A673 (cell line): ENCODE data around the gene TAF15.

ENCODE experiments used
- CTCF ChIP-seq: fragments of 300-800, 200-600 bp; sonication (generic); conservative IDR thresholded peaks from 2 replicates; pipeline ENCODE4 v1.5.1; 2017; ENCODE audit warnings: low read depth, mild to moderate bottlenecking, antibody characterized with exemption, low read length, moderate library complexity, mixed read lengths
- EZH2 ChIP-seq: fragments of 200-600 bp; sonication (generic); IDR thresholded peaks from 2 replicates; pipeline ENCODE4 v1.6.1; 2017; ENCODE audit warnings: borderline replicate concordance, low read depth, mild to moderate bottlenecking, mixed read lengths, antibody characterized with exemption, low read length; ENCODE audit not compliant: poor library complexity, severe bottlenecking

DNA sequence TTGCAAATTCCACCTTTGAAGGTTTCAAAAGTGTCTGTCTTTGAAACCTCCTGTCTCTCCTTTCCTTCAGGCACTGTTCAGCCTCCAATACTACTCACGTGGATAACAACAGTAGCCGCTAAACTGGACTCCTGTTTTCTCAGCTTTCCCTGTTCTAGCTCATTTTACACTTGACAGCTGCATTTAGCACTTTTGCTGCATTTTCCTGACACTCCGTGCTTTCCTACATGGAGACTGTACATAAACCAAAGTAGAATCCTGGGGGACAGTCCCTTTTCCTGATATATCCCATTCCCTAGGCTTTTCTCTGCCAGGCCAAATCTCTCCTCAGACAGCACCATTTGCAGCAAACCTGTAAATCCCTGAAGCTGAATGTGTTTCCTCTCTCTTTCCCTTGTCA is 67.2 kb downstream of the TAF15 start:
- no peak for TF ChIP-seq CTCF
- TF ChIP-seq EZH2: no peak
